Astrocyte (in vitro differentiated cells and primary cell): ENCODE results near the gene DPH1.
A peak's percentile ranks its signal among the peaks of the same experiment; 100 is the strongest.

ENCODE experiments used
- EZH2 ChIP-seq: IDR thresholded peaks from 2 replicates; pipeline ENCODE4 v1.6.1; 2012; ENCODE audit warnings: mild to moderate bottlenecking, low read length, inconsistent platforms; ENCODE audit not compliant: insufficient read depth
- TF ChIP-seq, protein P1 (sequence below): IDR thresholded peaks from 2 replicates; pipeline ENCODE4 v1.5.1; 2011; ENCODE audit warnings: low read depth, mild to moderate bottlenecking, inconsistent platforms, low read length, moderate library complexity; ENCODE audit not compliant: insufficient read depth

DNA sequence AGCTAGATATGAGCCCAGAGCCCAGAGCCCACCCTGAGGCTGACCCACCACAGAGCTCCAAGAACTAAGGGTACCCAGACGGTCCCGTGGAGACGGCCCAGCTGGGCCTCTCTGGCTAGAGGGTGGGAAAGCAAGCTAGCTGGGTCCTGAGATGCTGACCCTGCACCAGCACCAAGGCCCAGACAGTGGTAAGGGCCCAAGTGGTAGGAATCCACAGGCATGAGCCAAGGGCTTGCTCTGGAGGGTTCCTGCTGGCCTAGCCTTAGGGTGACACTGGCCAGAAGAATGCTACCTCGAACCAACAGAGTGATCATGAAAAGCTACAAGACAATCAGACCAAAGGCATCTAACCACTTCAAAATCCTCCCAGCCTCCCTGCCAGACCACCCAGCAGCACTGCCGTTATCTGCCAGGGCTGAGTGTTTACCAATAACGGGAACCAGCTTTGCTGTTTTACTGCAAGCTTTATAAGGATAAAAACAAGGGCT, 38.1 kb downstream of the DPH1 start:
- TF ChIP-seq, protein P1, sequence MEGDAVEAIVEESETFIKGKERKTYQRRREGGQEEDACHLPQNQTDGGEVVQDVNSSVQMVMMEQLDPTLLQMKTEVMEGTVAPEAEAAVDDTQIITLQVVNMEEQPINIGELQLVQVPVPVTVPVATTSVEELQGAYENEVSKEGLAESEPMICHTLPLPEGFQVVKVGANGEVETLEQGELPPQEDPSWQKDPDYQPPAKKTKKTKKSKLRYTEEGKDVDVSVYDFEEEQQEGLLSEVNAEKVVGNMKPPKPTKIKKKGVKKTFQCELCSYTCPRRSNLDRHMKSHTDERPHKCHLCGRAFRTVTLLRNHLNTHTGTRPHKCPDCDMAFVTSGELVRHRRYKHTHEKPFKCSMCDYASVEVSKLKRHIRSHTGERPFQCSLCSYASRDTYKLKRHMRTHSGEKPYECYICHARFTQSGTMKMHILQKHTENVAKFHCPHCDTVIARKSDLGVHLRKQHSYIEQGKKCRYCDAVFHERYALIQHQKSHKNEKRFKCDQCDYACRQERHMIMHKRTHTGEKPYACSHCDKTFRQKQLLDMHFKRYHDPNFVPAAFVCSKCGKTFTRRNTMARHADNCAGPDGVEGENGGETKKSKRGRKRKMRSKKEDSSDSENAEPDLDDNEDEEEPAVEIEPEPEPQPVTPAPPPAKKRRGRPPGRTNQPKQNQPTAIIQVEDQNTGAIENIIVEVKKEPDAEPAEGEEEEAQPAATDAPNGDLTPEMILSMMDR = peak; percentile 40
- TF ChIP-seq EZH2 = no peak
